Activated CD4-positive, alpha-beta memory T cell treated with anti-CD3 and anti-CD28 coated beads, Interleukin-2, amount 10 ng/mL, durations not matched to agents 7 days and 5 days (primary cell): Measurements from ENCODE around the gene CHAC1. TPM values are rescaled to one million over a fixed set of nuclear protein-coding genes. Genes with fewer than 3 reads are reported as not detected.

Source experiments
- CTCF ChIA-PET: fragments of 350-600 bp; sonication (Branson Sonifier 250); formaldehyde crosslinking; loops from one replicate; lab custom pipeline; 2021; ENCODE audit warnings: antibody characterized with exemption, inconsistent platforms; lab: Charles Lee
- POLR2A ChIA-PET: fragments of 350-600 bp; sonication (Branson Sonifier 250); formaldehyde crosslinking; loops from one replicate; lab custom pipeline; 2021; ENCODE audit warnings: antibody characterized with exemption; lab: Charles Lee
- DNase-seq: peaks from one replicate; pipeline ENCODE4 v3.0.0-alpha.2; 2020
- H3K27ac Mint-ChIP-seq: one replicate; pipeline ENCODE4 v1.8.0; 2021; ENCODE audit warnings: mild to moderate bottlenecking, mixed read lengths
- H3K27me3 Mint-ChIP-seq: one replicate; pipeline ENCODE4 v1.8.0; 2021; ENCODE audit warnings: mixed read lengths
- H3K36me3 Mint-ChIP-seq: one replicate; pipeline ENCODE4 v1.8.0; 2021; ENCODE audit warnings: low read depth, mixed read lengths
- H3K4me1 Mint-ChIP-seq: one replicate; pipeline ENCODE4 v1.8.0; 2021; ENCODE audit warnings: mixed read lengths
- H3K4me3 Mint-ChIP-seq: one replicate; pipeline ENCODE4 v1.8.0; 2021; ENCODE audit warnings: mild to moderate bottlenecking, mixed read lengths
- H3K9me3 Mint-ChIP-seq: one replicate; pipeline ENCODE4 v1.8.0; 2021; ENCODE audit warnings: mixed read lengths
- total RNA-seq, 2 experiments: library from RNA; stranded (reverse); gene quantifications; one replicate each; pipeline ENCODE4 v1.2.3, GENCODE V29; 2021

The CHAC1 gene
- total RNA-seq, 2 experiments from 2014 or later, result 20.3 to 22.0 TPM

DNA sequence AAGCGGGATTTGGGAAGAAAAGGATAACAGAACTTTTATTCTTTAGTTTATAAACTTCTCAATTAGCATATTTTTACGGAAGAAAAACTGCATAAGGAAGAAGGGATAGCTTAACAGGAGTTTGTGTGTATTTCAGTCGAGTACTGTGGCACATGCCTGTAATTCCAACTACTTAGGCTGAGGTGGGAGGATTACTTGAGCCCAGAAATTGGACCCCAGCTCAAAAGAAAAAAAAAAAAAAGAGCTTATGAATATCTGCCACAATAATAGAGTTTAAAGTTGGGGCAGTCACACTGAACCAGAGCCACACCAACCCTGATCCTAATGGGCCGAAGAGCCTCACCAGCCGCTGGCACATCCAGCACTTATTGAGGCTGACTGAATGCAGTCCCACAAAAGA is 31.1 kb downstream of the CHAC1 start:
- Mint-ChIP-seq H3K4me3 (no peak overlapping the region), H3K27me3 (no peaks in the 10 kb centered on the region), H3K36me3 (peaks cover 70% of the 10 kb centered on the region), H3K9me3 (no peaks in the 10 kb centered on the region), H3K27ac (no peak overlapping the region), H3K4me1 (peaks cover 4% of the 10 kb centered on the region)
- CTCF ChIA-PET, result interaction anchor here (1.5 kb wide), 1 partner anchor 43 kb away, joined by 5 read pairs; no protein-coding TSS in a partner anchor
- no peak for DNase-seq
- POLR2A ChIA-PET, result no interaction called here

DNA sequence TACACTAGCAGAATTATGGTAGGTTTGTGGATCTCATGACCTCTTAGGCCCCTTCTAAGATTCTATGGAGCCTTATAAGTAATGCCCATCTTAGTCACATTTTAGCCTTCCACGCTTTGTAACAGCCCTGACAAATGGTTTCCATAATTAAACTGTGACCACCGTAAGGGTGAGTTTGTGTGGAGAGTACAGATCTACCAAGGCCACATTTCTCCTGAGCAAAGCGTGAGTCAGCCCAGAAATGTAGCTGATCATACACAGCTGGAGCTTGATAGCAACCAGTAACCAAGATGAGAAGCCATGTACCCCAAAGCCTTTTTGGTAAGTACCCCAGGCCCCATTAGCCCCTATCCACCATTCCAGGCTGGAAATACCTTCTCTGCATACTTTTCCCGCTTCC is 31.7 kb downstream of the CHAC1 start:
- ChIA-PET CTCF (no interaction called here), POLR2A (no interaction called here)
- Mint-ChIP-seq H3K4me3 (no peak overlapping the region), H3K9me3 (no peaks in the 10 kb centered on the region), H3K36me3 (peaks cover 70% of the 10 kb centered on the region), H3K27me3 (no peaks in the 10 kb centered on the region), H3K27ac (no peak overlapping the region), H3K4me1 (peaks cover 4% of the 10 kb centered on the region)
- DNase-seq, result no peak

DNA sequence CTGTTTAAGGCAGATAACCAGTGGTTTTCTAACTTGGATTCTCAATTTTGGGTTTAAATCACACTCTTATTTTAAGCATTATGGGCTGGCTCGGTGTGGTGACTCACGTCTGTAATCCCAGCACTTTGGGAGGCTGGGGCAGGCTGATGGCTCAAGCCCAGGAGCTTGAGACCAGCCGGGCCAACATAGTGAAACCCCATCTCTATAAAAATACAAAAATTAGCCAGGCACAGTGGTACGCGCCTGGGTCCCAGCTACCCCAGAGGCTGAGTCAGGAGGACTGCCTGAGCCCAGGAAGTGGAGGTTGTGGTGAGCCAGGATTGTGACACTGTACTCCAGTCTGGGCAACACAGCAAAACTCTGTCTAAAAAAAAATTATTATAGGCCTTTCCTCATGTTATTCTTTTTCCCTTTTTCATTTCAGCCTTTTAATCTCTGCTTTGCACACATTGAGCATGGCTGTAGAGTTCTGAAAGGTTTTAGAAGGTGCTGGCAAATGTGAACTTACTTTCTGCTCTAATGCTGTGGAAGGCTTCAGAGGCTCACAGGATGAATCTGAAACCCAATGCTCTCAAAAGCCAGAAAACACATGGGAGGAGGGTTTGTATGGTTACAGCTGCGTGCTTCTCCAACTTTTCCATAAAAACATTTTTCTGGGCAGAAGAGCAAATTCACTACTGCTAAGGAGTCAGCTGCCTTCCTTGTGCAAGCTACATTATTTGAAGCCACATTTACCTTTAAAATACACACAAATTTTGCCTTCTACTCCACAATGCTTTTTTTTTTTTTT is 32.5 kb downstream of the CHAC1 start:
- CTCF ChIA-PET, result no interaction called here
- no peaks in the 10 kb centered on the region for H3K9me3 Mint-ChIP-seq
- peaks cover 7% of the 10 kb centered on the region for H3K4me1 Mint-ChIP-seq
- POLR2A ChIA-PET, result no interaction called here
- H3K4me3 Mint-ChIP-seq, result no peak overlapping the region
- no peaks in the 10 kb centered on the region for H3K27me3 Mint-ChIP-seq
- no peak for DNase-seq
- peaks cover 69% of the 10 kb centered on the region for H3K36me3 Mint-ChIP-seq
- H3K27ac Mint-ChIP-seq, result no peak overlapping the region

DNA sequence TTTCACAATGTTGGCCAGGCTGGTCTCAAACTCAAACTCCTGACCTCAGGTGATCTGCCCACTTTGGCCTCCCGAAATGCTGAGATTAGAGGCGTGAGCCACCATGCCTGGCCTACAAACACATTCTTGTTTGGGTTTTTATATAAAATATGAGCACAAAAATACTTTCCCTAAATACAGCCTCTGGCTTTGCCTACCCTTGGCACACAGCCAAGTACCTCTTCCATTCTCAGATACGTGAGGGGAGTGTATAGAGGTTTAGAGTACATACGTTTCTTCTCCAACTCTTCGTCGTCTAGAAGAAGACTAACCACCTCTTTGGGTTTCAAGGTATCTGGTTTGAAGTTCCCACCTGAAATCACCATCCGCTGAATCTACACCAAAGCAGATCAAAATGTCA is 33.5 kb downstream of the CHAC1 start:
- CTCF ChIA-PET, result no interaction called here
- Mint-ChIP-seq H3K27me3 (no peaks in the 10 kb centered on the region), H3K4me3 (no peak overlapping the region), H3K36me3 (peaks cover 66% of the 10 kb centered on the region), H3K27ac (no peak overlapping the region), H3K9me3 (no peaks in the 10 kb centered on the region), H3K4me1 (peaks cover 9% of the 10 kb centered on the region)
- no peak for DNase-seq
- POLR2A ChIA-PET, result no interaction called here

DNA sequence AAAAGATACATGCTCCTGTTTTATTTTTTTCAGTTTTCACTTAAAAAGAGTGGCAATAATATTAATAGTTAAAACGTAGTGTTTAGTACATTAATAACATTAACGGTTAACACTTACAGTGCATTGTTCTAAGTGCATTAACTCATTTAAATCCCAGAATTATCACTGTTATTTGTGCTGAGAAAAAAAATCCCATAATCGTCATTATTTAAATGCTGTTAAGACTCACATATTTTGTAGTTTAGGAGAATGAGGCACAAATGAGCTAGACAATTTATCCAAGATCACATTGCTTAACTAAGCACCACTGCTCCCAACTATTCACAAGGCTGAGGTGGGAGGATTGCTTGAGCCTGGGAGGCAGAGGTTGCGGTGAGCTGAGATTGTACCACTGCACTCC is 34.9 kb downstream of the CHAC1 start:
- no peak for DNase-seq
- ChIA-PET POLR2A (no interaction called here), CTCF (no interaction called here)
- Mint-ChIP-seq H3K27ac (no peak overlapping the region), H3K4me3 (no peak overlapping the region), H3K4me1 (peaks cover 8% of the 10 kb centered on the region), H3K36me3 (peaks cover 60% of the 10 kb centered on the region), H3K27me3 (no peaks in the 10 kb centered on the region), H3K9me3 (no peaks in the 10 kb centered on the region)

DNA sequence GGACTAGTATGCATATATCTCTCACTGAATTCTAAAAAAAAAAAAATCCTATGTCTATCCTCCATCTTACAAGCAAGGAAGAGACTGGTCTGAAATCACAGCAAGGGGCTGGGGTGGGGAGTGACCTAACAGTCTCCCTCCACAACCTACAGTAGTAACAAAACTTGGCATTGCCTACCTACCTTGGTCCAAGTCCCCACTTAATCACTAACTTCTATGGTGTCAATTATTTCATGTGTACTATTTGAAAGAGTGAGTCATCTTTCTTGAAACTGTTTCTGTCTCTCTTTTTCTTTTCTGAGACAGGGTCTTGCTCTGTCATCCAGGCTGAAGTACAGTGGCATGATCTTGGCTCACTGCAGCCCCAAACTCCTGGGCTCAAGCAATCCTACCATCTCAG is 36.8 kb downstream of the CHAC1 start:
- Mint-ChIP-seq H3K36me3 (peaks cover 55% of the 10 kb centered on the region), H3K9me3 (no peaks in the 10 kb centered on the region), H3K4me3 (no peak overlapping the region), H3K4me1 (peaks cover 8% of the 10 kb centered on the region), H3K27me3 (no peaks in the 10 kb centered on the region), H3K27ac (no peak overlapping the region)
- ChIA-PET POLR2A (no interaction called here), CTCF (no interaction called here)
- DNase-seq, result no peak

GRCh38 chr15:40990789-40991188 is 37.5 kb downstream of the CHAC1 start:
- Mint-ChIP-seq H3K4me1 (peaks cover 12% of the 10 kb centered on the region), H3K9me3 (no peaks in the 10 kb centered on the region), H3K36me3 (peaks cover 57% of the 10 kb centered on the region), H3K4me3 (no peak overlapping the region), H3K27ac (no peak overlapping the region), H3K27me3 (no peaks in the 10 kb centered on the region)
- ChIA-PET CTCF (no interaction called here), POLR2A (no interaction called here)
- no peak for DNase-seq

DNA sequence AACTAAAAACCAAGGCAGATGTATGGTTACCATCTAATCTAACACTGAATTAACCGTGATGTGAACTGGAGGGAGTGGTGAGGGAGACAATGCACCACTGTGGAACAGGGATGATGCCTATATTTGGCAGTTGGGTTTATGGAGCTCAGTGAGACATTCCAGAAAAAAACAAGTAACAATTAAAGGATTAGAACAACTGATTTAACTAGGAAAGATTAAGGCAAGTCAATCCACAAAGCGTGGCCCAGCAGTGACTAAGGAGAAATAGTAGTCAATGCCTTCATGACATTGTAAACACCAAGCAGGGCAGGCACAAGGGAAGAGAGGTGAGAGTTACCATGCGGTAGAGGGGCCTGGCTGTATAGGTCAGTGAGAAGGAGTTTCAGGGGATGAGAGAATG is 38.1 kb downstream of the CHAC1 start:
- no peak overlapping the region for H3K27ac Mint-ChIP-seq
- DNase-seq, result no peak
- H3K36me3 Mint-ChIP-seq, result peaks cover 57% of the 10 kb centered on the region
- no peak overlapping the region for H3K4me3 Mint-ChIP-seq
- no peaks in the 10 kb centered on the region for H3K9me3 Mint-ChIP-seq
- ChIA-PET CTCF (no interaction called here), POLR2A (interaction anchor here (1.8 kb wide), 1 partner anchor 8 kb away, joined by 5 read pairs; no protein-coding TSS in a partner anchor)
- no peaks in the 10 kb centered on the region for H3K27me3 Mint-ChIP-seq
- H3K4me1 Mint-ChIP-seq, result peaks cover 12% of the 10 kb centered on the region

DNA sequence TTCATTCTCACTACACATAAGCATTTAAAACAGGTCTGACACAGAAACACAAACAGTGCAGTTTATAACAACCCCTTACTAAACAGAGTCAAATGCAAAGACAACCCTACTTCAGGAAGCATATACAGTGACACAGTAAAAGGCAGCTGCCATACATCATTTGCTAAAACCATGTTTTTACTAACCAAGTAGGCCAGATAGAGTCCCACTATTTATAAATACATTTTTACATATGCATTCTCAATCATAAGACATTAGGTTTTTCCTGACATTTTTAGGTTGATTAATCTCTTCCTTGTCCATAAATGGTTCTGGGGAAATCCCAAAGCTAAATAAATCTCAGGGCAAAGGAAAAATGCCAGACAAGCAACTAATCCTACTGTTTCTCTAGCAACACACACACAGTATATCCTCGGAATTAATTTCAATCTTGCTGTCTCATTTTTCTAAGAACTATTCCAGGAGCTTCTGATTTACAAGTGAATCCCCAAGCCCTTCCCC is 39.0 kb downstream of the CHAC1 start:
- peaks cover 57% of the 10 kb centered on the region for H3K36me3 Mint-ChIP-seq

DNA sequence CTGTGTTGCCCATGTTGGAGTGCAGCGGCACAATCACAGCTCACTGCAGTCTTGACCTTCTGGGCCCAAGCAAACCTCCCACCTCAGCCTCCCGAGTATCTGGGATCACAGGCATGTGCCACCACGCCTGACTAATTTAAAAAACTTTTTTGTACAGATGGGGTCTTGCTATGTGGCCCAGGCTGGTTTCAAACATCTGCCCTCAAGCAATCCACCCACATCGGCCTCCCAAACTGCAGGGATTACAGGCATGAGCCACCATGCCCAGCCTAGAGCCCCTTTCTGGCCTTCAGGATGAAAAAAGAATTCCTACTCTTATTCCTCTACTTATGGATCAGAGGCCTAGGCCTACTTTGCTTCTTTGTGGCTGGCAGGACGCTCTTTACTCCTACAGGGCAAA is 39.6 kb downstream of the CHAC1 start:
- Mint-ChIP-seq H3K4me3 (no peak overlapping the region), H3K9me3 (no peaks in the 10 kb centered on the region), H3K27me3 (no peaks in the 10 kb centered on the region), H3K36me3 (peaks cover 55% of the 10 kb centered on the region), H3K4me1 (peaks cover 12% of the 10 kb centered on the region), H3K27ac (no peak overlapping the region)
- POLR2A ChIA-PET, result interaction anchor here (1.2 to 1.8 kb wide), 2 partner anchors 10 to 87 kb away, joined by 3 to 5 read pairs; no protein-coding TSS in a partner anchor
- CTCF ChIA-PET, result no interaction called here
- DNase-seq, result no peak

More for the DNA sequence above, 39.0 kb downstream of the CHAC1 start:
- Mint-ChIP-seq H3K9me3 (no peaks in the 10 kb centered on the region), H3K27me3 (no peaks in the 10 kb centered on the region), H3K4me3 (no peak overlapping the region), H3K4me1 (peaks cover 12% of the 10 kb centered on the region), H3K27ac (no peak overlapping the region)
- DNase-seq, result no peak
- CTCF ChIA-PET, result interaction anchor here (0.7 kb wide), 1 partner anchor 16 kb away, joined by 3 read pairs; no protein-coding TSS in a partner anchor
- POLR2A ChIA-PET, result interaction anchor here (1.2 to 1.8 kb wide), 2 partner anchors 9 to 86 kb away, joined by 3 to 5 read pairs; no protein-coding TSS in a partner anchor

DNA sequence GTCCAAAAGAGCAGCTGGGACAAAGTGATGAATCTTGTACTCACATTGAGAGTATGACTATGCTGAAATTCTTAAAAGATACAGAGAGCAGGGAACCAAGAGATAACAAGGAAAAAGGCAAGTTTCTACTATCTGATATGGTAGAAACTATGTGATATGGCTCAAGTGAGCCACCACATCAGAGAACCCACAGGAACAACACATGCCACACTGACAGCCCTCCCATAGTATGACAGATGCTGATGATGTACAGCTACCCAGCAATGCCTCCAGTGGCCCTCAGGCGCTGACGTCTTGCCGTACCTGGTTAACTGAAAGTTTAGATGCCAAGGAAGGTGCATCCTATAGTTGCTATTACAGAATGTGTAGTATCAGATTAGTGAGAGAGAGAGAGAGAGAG is 42.4 kb downstream of the CHAC1 start:
- Mint-ChIP-seq H3K9me3 (no peaks in the 10 kb centered on the region), H3K27ac (no peak overlapping the region), H3K4me1 (peaks cover 9% of the 10 kb centered on the region), H3K27me3 (no peaks in the 10 kb centered on the region), H3K4me3 (no peak overlapping the region), H3K36me3 (peaks cover 43% of the 10 kb centered on the region)
- CTCF ChIA-PET, result interaction anchor here (2.1 kb wide), 1 partner anchor 20 kb away, joined by 5 read pairs; no protein-coding TSS in a partner anchor
- DNase-seq, result no peak
- POLR2A ChIA-PET, result no interaction called here

DNA sequence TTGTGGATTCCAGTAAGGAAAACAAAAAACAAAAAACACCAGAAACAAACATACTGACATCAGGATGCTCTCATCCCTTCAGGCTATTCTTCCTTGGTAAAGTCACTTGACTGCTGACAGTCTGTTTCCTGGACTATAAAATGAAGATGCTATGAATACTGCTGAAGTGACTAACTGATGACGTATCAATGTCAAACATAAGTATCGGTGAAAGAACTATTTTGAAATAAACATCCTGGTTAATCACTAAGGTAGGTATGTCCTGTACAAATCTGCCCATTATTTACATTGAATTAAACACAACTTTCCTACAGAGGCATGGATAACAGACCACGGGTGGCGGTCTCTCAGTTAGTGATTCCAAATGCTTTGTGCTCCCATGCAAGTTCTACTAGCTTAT is 45.9 kb downstream of the CHAC1 start:
- no peaks in the 10 kb centered on the region for H3K27me3 Mint-ChIP-seq
- peaks cover 39% of the 10 kb centered on the region for H3K36me3 Mint-ChIP-seq
- DNase-seq, result no peak
- H3K9me3 Mint-ChIP-seq, result no peaks in the 10 kb centered on the region
- no peak overlapping the region for H3K27ac Mint-ChIP-seq
- H3K4me3 Mint-ChIP-seq, result no peak overlapping the region
- peaks cover 4% of the 10 kb centered on the region for H3K4me1 Mint-ChIP-seq
- ChIA-PET CTCF (interaction anchor here (0.6 to 0.8 kb wide), 2 partner anchors 105 to 435 kb away, joined by 3 read pairs; partner anchors contain the start of gene VPS18), POLR2A (no interaction called here)

DNA sequence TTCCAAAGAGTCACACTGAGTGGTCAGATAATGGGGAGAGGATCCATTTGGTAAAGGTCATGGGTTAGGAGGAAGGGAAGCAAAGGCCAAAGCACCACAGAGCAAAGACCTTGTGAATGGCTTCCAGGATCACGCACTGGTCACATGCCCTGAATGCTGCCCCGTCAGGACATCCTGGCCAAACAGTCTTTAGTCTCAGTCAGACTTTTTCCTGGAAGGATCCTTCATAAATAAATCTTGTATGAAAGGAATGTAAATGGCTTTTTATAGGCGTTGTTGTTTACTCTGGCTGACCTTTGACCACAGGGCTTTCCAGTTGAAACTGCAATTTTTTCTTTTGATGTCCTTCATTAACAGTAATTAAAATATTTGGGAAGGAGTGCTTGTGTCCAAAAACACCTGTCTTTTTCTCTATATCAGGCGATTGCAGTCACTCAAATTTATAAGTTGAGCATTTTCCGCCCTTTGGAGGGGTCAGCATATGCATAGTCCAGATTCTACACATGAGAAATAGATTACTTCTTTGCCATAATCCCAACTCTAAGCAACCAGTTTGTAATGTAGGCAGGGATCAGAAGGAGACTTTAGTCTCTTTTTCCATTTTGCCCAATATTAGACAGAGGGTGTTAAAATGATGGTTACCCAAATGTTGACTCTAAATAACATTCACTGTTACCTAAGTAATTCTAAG is 48.4 kb downstream of the CHAC1 start:
- Mint-ChIP-seq H3K9me3 (no peaks in the 10 kb centered on the region), H3K4me1 (no peaks in the 10 kb centered on the region), H3K27ac (no peak overlapping the region), H3K36me3 (peaks cover 43% of the 10 kb centered on the region), H3K27me3 (no peaks in the 10 kb centered on the region), H3K4me3 (no peak overlapping the region)
- CTCF ChIA-PET, result interaction anchor here (0.5 kb wide), 1 partner anchor 1788 kb away, joined by 3 read pairs; no protein-coding TSS in a partner anchor
- DNase-seq, result no peak
- POLR2A ChIA-PET, result no interaction called here
